NCI-H146 treated with DMSO at 0.1 percent for 48 hours (cell line): ENCODE measurements around the gene NSUN3.

ENCODE experiments used
- DNase-seq: peaks from one replicate; lab custom pipeline; 2025; ENCODE audit not compliant: unreplicated experiment; lab: John Stamatoyannopoulos, UW

NSUN3 gene

DNA sequence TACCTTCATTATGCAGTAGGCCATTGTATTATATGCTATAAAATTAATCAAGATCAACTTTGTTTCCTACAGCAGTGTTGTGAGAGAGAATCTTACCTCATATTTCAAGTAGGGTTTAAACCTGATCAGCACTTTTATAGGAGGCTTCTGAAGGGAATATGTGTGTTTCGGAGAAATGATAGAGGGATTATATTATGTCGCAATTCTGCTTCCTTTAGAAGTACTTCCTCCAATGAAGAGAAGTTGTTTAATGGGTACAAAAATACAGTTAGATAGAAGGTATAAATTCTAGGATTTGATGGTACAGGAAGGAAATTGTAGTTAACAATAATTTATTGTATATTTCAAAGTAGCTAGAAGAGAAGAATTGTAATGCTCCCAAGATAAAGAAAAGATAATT is 54.9 kb downstream of the NSUN3 start:
- DNase-seq = no peak

GRCh38 chr3:94118390-94118789 is 55.5 kb downstream of the NSUN3 start:
- DNase-seq = no peak

DNA sequence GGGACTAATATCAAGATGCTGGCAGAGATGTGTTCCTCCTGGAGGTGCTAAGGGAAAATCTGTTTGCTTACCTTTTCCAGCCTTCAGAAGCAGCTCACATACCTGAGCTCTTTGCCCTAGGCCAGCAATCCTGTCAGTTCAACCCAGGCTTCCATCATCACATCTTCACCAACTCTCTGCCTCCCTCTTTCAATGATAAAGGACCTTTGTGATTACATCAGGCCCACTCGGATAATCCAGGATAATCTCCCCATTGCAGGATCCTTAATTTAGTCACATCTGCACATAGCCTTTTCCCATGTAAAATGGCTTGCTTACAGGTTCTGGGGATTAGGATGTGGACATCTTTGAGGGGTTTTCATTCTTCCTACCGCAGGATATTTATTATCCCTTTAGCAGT is 58.3 kb downstream of the NSUN3 start:
- DNase-seq = no peak

DNA sequence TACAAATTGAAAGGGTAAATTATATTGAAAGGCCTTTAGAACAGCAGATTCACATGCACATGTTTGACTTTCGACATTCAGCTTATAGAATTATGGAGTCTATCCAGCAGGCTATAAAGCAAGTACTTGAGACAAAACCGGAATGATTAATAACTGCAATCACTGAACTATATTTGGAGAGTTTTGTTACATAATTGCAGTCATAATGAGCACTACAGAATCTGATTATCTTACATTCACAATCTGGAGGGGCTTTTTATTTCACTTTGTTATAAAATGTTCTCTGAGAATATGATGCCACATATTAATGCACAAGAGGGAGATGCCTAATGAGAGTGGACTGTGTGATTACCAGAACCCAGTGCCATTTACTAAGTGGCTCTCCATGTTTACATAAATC is 64.3 kb downstream of the NSUN3 start:
- DNase-seq = peak; percentile 39

DNA sequence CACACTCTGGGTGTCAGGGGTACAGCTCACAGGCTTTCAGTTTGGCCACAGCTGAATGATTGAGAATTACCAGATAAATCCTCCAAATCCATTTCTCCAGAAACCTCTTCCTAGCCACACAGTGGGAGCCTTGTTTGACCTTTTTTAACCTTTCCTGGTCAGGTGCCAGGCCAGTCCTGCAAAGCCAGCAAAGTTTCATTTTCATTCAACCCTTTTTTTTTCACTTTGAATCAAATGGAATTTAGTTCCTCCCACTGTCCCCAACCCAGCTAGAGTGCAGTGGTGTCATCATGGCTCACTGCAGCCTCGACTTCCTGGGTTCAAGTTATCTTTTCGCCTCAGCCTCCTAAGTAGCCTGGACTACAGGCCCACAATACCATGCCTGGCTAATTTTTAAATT is 67.8 kb downstream of the NSUN3 start:
- DNase-seq = no peak

GRCh38 chr3:94132777-94133176 is 69.9 kb downstream of the NSUN3 start:
- no peak for DNase-seq

DNA sequence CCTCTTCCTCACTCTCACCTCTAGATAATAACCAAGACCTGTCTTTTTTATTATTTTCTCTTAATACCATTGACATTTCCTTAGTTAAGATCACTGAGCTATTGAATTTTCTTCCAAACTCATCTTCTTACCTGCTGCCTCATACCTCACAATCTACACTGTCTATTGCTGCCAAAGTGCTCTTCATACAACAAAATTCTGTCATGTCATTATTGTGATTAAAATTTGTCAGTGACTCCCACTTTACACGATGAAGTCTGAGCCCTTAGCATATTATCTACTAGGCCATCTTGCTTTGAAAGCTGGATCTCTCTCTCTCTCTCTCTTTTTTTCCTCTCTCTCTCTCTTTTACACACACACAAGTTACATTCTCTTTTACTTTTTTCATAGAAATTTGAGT is 73.3 kb downstream of the NSUN3 start:
- DNase-seq = no peak

DNA sequence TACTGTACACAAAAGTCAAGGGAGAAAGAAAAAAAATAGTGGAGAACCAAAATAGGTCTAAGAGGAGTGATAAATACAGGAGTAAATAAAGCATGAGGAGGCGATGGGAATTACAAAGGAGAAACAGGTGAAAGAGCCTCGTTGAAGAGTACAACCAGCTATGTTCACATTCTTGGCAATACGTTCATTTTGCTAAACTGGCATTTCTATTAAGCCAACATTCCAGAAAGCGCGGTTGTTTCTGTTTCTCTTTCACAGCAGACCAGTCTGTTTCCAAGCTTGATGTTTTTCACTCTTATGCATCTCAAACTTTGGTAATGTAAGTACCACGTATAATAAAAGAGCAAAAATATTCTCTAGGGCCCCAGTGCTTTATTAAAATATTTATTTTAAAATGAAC is 74.5 kb downstream of the NSUN3 start:
- DNase-seq = no peak

DNA sequence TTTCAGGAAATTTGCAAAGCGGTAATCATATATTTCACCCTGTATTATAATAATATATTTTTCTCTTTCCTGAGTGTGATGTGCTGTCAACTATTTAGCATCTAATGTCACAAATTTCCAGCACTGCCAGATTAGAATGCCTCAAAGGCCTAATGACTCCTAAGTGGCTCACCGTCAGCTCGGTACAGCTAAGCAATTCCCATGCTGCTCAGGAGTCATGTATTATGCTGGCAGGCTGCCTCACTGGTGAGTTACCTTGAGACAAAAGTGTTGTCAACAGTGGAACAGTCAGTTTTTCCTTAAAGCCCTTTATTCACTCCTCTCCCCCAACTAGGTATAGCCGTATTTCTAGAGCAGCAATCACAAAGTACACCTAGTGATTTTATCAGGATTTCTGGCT is 83.6 kb downstream of the NSUN3 start:
- no peak for DNase-seq

GRCh38 chr3:94147012-94147411 is 84.2 kb downstream of the NSUN3 start:
- DNase-seq = no peak

DNA sequence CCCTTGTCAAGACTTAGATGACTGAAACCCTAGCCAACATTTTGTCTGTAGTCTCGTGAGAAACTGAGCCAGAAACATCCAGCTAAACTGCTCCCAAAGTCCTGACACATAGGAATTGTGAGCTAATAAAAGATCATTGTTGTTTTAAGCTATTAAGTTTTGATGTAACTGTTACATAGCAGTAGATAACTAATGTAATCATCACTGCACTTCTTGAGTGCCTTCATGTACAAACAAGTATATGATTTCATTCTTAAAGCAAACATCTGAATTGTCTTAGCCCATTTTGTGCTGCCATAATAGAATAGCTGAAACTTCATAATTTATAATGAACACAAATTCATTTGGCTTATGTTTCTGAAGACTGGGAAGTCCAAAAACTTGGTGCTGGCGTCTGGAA is 87.3 kb downstream of the NSUN3 start:
- no peak for DNase-seq

DNA sequence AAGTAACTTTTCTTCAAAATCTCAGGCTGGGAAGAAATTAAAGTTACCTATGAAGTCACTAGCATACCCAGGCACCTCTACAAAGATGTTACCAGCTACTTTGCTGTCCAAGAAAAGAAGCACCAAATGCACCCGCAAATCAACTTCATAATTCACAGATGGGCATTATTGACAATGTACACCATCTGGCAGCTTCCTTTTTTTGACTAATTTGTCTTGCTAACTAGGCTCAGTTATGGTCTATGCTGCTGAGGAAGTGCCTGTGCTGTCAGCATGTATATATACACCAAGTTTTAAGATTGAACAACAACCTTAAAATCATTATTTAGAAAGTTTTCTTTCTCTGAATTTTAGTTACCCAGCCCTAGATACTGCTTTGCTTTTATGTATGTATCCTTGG is 93.8 kb downstream of the NSUN3 start:
- no peak for DNase-seq

GRCh38 chr3:94158512-94158911 is 95.7 kb downstream of the NSUN3 start:
- DNase-seq = no peak

- no peak for DNase-seq
Measured at GRCh38 chr3:94159062-94159828, 96.4 kb downstream of the NSUN3 start.

DNA sequence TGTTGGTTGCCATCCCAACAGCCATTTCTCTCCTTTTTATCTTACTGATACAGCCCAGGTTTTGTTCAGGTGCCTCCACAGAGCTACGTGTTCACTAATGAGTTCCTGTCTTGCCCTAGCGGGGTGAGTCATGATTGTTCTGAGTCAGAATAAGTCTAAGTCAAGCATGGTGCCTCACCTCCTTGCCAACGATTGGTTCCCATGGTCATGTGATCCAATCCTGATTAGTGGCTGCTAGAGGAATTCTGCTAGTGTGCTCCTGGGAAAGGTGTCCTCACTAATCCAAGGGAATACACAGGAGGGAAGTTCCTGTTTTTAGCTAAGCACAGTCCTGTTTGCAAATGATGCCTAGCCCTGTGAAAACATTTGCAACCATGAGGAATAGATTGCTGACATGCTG is 99.8 kb downstream of the NSUN3 start:
- DNase-seq = no peak

GRCh38 chr3:94167346-94167745 is 104.5 kb downstream of the NSUN3 start:
- DNase-seq = no peak

DNA sequence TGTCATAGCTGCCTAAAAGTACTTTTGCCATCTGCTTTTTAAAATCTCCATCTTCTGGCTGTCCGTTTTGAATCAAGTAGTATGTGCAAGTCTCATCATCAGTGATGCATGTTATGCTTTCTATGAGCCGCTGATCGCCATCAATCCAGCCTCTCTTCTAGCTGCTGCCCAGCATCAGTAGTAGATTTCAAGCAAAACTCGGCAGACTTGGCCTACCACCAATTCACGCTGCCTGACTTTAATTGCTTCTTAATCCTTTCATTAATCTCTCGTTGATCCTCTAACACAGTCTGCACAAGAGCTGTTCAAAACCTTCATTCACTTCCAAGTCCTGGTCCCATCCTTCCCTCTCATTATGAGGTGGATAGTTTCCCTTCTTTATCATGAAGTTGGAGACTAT is 104.9 kb downstream of the NSUN3 start:
- DNase-seq = no peak

DNA sequence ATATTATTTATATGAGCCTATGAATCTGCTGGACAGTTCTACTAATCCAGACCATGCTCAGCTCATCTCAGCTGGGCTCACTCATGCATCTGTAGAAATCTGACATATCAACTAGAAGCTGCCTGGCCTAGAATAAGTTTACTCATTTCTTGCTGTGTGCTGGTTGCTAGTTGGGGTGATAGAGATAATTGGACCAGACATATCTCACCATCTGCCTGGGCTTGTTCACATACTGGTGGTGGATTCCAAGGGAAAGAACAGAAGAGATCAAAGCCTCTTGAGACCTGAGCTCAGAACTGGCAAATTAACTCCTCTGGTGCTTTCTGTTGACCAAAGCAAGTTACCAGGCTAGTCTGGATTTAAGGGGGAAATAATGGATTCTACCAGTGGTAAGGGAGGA is 109.1 kb downstream of the NSUN3 start:
- no peak for DNase-seq

- DNase-seq = no peak
Measured at GRCh38 chr3:94172695-94173310, 109.9 kb downstream of the NSUN3 start.

- no peak for DNase-seq
Measured at GRCh38 chr3:94173673-94174434, 111.0 kb downstream of the NSUN3 start.

DNA sequence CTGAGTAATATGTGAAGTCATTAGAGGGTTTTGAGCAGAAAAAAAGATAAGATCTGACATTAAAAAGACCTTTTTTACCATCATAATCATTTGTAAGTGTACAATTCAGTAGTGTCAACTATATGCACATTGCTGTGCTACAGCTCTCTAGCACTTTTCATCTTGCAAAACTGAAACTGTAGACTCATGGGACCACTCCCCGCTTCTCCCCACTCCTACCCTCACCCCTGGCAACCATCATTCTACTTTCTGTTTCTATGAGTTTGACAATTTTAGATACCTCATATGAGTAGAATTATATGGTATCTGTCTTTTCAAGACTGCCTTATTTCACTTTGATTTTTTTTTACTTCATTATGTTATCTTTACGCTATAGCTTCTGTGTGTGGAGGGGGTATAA is 112.8 kb downstream of the NSUN3 start:
- DNase-seq = no peak
